GM03348 (cell line): Measurements from ENCODE around the gene TSPAN4.

Source experiments
- DNase-seq: peaks from one replicate; pipeline ENCODE4 v3.0.0; 2012; ENCODE audit warnings: low spot score

The TSPAN4 gene

DNA sequence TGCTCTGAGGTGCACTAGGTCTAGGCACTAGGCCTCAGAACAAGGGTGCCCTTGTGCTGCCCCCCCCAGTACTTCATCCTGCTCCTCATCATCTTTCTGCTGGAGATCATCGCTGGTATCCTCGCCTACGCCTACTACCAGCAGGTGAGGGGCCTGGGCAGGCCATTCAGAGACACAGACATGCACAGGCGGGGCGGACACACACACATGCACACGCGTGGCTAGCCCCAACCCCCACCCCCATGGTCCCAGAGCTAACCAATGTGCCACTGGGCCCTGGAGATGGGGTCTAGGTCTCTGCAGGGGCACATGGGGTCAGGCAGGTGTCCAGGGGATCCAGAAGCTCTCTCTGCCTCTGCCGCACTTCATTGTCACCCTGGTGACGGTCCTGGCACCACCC is 6.0 kb upstream of the TSPAN4 start:
- no peak for DNase-seq

GRCh38 chr11:837189-837989 is 5.3 kb upstream of the TSPAN4 start:
- no peak for DNase-seq

DNA sequence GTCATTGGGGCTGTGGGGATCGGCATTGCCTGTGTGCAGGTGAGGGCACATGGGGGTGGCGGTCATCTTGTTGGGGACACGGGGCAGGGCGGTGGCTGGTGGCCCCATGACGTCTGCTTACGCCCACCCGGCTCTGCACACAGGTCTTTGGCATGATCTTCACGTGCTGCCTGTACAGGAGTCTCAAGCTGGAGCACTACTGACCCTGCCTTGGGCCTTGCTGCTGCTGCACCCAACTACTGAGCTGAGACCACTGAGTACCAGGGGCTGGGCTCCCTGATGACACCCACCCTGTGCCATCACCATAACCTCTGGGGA is 4.7 kb upstream of the TSPAN4 start:
- DNase-seq, result no peak

DNA sequence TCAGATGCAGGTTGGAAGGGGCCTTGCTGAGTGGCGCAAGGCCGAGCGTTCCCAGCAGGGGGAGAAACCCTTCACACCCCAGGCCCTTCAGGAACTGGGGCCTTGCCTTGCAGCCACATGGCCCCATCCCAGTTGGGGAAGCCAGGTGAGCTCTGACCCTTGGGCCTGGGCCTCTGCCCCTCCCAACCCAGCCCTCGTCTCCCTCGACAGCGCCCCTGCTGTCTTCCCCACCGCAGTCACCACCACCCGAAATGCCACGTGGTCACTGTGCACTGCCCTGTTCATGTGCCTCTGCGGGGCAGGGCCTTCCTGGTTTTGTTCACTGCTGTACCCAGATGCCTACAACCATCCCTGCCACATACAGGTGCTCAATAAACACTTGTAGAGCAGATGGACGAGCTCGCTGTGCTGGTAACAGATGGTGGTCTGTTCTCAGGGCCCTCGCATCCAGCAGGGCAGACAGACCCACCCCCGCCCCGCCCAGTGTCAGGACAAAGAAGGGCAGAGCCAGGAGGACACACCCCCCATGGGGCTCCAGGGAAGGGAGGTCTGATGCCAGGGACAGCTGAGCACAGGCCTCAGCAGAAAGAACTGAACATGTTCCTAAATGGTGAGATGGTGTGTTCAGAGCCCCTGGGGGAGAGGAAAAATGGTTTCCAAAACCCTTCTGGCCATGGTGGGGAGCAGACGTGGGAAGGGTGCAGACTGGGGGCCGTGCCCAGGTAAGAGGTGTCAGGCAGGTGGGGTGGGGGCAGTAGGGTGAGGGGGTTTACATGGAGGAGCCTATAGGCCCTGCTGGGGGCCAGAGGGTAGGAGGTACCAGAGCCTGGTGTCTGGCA is 4.0 kb upstream of the TSPAN4 start:
- peak; percentile 58 for DNase-seq

DNA sequence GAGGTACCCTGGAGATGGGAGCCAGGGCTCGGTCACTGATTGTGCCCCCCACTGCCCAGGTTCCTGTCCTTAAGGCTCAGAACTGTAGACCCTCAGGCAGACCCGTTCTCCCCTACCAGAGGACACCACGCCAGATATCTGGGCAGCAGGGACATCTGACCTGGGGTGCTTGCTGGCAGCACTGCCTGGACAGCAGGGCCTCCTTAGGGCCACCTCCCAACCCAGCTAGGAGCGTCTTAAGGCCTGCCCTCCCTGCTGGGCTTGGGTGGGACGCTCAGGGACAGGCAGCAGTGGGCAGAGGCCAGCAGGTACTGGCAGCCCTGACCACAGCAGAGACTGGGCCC is 3.4 kb upstream of the TSPAN4 start:
- no peak for DNase-seq

- DNase-seq, result no peak
These were observed 2.6 kb upstream of the TSPAN4 start for GRCh38 chr11:839875-840617.

DNA sequence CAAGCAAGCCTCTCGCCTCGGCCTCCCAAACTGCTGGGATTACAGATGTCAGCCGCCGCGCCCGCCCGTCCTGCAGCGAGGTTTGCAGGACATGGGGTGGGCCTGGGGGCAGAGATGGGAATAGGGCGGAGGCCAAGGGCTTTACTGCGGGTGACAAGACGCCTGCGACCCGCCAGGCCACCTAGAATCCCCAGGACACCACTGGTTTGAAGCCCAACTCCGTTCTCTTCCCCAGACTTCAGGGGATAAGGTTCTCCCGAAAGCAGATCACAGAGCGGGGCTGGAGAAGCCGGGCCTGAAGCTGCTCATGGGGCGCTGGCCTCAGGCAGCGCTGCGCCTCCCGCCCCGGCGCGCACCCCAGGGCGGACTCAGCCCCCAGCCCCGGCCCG is 677 bp upstream of the TSPAN4 start:
- DNase-seq, result no peak

DNA sequence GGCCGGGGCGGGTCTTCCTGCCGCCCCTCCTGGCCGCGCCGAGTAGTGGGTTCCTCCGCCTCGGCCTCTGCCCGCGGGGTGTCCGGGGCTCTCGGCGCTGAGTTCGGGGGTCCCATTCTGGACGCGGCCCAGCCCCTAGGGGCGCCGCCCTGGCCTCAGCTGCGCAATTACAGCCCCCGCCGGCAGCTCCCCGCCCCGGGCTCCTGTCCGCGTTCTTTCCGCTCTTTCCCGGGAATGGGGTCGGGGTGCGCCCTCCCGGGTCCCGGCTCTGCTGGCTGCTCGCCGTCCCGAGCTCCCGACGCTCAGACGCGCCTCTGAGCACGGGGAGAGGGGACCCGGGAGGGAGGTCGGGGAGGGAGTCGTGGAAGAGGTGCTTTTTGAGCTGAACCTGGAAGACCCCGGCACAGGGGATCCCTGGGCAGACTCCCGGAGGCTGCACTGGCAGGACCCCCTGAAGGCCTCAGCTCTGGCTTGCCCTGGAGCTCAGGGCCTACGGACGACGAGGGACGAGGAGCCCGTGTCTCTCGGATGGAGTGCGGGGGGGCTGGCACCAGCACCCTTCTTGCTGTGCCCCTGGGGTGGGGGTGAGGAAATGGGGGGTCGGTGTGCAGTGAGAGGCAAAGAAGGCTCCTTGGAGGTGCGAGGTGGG is 558 bp downstream of the TSPAN4 start:
- no peak for DNase-seq

- peak; percentile 94 for DNase-seq
These were observed 1.4 kb downstream of the TSPAN4 start for GRCh38 chr11:843818-844692.

- DNase-seq, result peak; percentile 92
These were observed 2.3 kb downstream of the TSPAN4 start for GRCh38 chr11:844693-845644.

DNA sequence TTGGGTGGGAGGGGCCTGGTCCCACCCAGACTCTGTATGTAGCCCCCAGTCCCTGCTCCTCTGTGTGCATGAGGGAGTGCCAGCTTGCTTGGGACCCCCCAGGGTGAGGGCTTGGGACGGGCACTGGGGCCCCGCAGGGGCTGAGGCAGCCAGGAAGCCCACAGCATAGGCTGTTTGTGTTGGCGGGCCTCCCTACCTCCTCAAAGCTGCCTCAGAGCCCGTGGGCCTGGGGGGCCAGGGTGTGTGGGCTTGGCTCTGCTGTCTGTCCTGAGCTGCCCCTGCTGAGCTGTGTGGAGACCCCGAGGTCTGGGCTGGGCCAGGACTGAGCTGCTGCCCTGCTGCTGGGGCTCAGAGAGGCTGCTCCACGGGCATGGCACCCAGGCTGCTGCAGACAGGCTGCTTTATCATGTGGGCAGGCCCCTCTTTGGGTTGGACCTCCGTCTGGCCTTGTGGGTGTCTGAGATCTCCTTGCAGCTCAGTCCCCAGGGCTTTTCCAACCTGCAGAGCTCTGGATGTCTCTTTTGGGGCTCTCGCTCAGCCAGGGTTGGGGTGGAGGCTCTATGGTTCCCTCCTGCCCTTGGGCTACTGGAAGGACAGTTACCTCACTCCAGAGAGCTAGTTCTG is 3.3 kb downstream of the TSPAN4 start:
- DNase-seq, result no peak

GRCh38 chr11:846496-847098 is 3.9 kb downstream of the TSPAN4 start:
- no peak for DNase-seq

DNA sequence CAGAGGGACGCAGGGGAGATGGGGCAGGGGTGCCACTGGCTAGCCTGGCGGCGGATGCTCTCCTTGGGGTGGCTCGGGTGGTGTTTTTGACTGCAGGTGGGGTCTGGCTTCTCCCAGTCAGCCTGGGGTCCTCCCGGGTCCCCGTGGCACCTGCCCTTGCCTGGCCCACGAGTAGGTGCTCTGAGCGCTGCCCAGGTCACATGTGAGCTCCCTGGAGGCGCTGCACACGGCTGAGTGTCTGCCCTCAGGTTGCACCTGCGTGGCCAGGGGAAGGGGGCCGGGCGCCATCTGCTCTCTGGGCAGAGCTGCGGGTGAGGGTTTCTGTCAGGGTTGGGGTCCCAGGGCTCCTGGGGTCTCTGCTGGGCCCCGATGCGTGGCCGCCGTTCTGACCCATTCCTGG is 5.2 kb downstream of the TSPAN4 start:
- DNase-seq, result no peak

DNA sequence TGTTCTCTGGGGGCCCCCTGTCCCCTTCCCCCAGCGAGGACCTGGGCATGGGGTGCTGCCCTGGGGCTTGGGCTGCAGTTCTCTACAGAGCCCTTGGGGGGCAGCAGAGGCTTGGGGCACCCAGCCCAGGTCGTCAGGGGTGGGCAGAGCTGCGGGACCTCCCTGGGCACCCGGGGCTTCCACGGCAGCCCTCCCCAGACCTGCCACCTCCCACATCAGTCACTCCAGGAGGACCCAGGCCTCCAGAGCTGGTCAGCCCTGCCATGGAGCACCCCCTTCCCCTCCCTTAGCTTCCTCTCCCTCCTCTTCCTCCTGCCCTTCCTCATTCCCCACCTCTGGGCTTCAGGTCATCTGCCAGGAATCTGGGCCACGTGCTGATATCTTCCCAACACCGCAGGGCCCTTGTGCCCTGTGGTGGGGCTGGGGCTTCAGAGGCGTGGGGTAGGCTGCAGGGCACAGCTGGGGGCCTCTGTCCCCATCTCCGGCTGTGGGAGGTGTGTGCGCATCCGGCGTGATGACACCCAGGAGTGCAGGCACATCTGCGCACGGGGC is 5.8 kb downstream of the TSPAN4 start:
- DNase-seq, result peak; percentile 86

DNA sequence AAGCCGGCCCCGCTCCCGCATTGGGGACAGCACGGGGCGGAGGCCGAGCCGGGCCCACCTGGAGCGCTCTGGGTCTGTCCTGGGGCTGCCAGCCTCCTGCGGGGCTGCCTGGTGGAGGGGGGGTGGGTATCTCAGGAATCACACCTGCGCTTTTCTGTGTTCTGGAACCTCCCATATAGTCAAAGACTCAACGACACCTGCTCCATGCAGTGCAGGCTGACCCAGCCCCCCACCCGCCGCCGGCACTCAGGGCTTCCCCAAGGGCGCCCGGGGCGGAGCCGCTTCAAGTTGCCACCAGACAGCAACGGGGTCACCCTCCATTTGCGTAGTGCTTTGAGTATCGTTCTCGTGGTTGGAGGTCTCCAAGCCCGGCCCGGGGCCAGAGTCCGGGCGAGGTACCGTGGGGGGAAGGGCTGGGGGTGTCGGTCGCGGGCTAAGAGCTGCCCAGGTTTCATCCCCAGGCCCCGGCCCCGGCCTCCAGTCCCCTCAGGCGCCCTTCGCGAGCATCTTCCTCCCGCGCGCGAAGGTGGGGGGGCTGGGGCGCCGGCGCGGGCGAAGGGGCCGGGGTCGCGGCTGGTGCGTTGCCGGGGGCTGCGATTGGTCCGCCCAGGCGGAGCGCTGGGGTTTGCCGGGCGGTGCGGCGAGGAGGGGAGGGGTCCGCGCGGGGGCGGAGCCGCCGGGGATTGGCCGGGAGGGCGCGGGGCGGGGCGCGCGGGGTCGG is 6.6 kb downstream of the TSPAN4 start:
- no peak for DNase-seq

- DNase-seq, result no peak
These were observed 7.5 kb downstream of the TSPAN4 start for GRCh38 chr11:849951-850774.
